ENCODE data around the gene MAG. TPM values are rescaled to one million over a fixed set of nuclear protein-coding genes. Genes with fewer than 3 reads are reported as not detected.

MAG gene
- total and polyA plus RNA-seq, 9 of the 15 experiments (the other 6 are each of a cell fraction or from before 2014, with no cell fraction given) = 0.11 to 10.0 (median 1.6) TPM

DNA sequence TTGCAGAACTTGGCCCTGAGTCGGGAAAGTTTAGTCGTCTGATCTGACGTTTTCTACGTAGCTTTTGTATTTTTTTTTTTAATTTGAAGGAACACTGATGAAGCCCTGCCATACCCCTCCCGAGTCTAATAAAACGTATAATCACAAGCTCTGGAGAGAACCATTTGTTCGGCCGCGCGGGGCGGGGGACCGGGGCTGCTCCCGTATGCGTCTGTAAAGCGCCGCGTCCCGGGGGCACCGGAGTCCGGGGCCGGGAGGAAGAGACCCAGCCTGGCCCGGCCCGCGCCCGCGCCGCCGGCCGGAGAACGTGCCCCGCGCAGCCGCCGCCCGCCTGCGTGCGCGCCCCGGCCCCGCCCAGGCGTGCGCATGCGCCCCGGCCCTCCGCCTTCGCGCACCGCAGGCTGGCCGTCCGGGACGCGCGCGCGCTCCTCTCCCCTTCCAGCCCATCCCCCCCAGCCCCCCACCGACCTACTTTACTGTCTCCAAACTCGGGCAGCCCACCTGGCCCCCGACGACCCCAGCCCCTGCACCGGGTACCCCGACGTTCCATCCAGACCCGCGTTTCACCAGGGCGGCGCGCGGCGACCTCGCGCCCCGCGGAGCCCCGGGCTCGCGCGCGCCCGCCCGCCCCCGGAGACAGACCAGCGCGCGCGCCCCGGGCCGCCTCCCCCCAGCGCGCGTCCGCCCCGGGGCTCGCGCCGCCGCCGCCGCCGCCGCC lies 24.0 kb upstream of the MAG start (continued):
- TF ChIP-seq, protein P1, sequence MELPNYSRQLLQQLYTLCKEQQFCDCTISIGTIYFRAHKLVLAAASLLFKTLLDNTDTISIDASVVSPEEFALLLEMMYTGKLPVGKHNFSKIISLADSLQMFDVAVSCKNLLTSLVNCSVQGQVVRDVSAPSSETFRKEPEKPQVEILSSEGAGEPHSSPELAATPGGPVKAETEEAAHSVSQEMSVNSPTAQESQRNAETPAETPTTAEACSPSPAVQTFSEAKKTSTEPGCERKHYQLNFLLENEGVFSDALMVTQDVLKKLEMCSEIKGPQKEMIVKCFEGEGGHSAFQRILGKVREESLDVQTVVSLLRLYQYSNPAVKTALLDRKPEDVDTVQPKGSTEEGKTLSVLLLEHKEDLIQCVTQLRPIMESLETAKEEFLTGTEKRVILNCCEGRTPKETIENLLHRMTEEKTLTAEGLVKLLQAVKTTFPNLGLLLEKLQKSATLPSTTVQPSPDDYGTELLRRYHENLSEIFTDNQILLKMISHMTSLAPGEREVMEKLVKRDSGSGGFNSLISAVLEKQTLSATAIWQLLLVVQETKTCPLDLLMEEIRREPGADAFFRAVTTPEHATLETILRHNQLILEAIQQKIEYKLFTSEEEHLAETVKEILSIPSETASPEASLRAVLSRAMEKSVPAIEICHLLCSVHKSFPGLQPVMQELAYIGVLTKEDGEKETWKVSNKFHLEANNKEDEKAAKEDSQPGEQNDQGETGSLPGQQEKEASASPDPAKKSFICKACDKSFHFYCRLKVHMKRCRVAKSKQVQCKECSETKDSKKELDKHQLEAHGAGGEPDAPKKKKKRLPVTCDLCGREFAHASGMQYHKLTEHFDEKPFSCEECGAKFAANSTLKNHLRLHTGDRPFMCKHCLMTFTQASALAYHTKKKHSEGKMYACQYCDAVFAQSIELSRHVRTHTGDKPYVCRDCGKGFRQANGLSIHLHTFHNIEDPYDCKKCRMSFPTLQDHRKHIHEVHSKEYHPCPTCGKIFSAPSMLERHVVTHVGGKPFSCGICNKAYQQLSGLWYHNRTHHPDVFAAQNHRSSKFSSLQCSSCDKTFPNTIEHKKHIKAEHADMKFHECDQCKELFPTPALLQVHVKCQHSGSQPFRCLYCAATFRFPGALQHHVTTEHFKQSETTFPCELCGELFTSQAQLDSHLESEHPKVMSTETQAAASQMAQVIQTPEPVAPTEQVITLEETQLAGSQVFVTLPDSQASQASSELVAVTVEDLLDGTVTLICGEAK (IDR thresholded peaks at IDR 0.05) = peak; percentile 51; the same call in 1 of the 2 replicates
- TF ChIP-seq, protein P1 (CRISPR knock-in tag; IDR thresholded peaks at IDR 0.05) = no peak
- peak; percentile 10; the same call in 1 of the 2 replicates for TF ChIP-seq SP1 (CRISPR knock-in tag; IDR thresholded peaks at IDR 0.05)
- TF ChIP-seq PHTF2 (CRISPR knock-in tag; IDR thresholded peaks at IDR 0.05) = no peak
- no peak for TF ChIP-seq NCOA1 (IDR thresholded peaks at IDR 0.05; ENCODE audit: low read depth)
- TF ChIP-seq MAFK (IDR thresholded peaks at IDR 0.05; ENCODE audit: low read length) = no peak
- no peak for TF ChIP-seq POLR3A (IDR thresholded peaks at IDR 0.05; ENCODE audit: borderline replicate concordance, extremely low read depth, insufficient read depth, insufficient read length)
- 0 out of 2 replicates have a peak, but pooled peaks have one; percentile 43 for TF ChIP-seq HDGF (IDR thresholded peaks at IDR 0.05)
- TF ChIP-seq, protein P2, sequence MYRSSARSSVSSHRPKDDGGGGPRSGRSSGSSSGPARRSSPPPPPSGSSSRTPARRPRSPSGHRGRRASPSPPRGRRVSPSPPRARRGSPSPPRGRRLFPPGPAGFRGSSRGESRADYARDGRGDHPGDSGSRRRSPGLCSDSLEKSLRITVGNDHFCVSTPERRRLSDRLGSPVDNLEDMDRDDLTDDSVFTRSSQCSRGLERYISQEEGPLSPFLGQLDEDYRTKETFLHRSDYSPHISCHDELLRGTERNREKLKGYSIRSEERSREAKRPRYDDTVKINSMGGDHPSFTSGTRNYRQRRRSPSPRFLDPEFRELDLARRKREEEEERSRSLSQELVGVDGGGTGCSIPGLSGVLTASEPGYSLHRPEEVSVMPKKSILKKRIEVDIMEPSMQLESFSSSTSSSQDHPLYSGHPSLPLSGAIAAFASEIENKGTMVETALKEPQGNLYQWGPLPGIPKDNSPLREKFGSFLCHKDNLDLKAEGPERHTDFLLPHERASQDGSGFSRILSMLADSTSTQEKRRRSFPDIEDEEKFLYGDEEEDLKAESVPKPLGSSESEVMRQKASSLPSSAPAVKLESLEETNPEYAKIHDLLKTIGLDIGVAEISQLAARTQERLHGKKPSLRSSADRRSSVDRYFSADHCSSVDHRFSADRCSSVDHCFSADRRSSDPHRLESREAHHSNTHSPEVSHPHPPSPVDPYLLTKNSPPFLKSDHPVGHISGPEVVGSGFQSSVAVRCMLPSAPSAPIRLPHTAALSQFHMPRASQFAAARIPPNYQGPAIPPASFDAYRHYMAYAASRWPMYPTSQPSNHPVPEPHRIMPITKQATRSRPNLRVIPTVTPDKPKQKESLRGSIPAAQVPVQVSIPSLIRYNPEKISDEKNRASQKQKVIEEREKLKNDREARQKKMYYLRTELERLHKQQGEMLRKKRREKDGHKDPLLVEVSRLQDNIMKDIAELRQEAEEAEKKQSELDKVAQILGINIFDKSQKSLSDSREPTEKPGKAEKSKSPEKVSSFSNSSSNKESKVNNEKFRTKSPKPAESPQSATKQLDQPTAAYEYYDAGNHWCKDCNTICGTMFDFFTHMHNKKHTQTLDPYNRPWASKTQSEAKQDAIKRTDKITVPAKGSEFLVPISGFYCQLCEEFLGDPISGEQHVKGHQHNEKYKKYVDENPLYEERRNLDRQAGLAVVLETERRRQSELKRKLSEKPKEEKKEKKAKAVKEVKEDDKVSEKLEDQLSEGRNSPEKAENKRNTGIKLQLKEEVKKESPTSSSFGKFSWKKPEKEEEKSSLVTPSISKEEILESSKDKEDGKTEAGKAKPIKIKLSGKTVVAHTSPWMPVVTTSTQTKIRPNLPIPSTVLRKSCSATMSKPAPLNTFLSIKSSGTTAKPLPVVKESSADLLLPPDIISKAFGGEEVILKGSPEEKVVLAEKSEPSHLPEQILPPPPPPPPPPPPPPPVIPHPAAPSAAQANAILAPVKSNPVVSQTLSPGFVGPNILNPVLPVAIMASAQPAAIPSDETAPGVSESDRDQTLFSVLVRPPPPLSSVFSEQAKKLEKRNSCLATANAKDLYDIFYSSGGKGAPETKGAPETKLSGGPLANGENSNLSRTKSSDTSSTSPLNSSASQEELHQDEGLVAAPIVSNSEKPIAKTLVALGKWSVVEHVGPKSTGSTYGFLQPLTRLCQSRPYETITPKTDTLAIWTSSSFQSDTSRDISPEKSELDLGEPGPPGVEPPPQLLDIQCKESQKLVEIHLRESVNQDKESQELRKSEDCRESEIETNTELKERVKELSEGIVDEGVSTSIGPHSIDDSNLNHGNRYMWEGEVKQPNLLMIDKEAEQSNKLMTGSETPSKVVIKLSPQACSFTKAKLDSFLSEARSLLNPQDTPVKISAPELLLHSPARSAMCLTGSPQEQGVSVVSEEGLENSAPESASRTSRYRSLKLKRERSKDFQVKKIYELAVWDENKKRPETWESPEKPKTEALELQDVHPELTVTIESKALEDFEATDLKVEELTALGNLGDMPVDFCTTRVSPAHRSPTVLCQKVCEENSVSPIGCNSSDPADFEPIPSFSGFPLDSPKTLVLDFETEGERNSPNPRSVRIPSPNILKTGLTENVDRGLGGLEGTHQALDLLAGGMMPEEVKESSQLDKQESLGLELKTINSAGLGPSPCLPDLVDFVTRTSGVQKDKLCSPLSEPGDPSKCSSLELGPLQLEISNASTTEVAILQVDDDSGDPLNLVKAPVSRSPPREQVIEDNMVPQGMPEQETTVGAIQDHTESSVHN (IDR thresholded peaks at IDR 0.05; ENCODE audit: borderline replicate concordance in 1 of 2, low read depth in 1 of 2) = no peak
- no peak for TF ChIP-seq SAFB (IDR thresholded peaks at IDR 0.05; ENCODE audit: borderline replicate concordance, low read depth, low read length)

Measured in K562 (cell line).